ENCODE measurements around the gene PLEKHH2.

DNA sequence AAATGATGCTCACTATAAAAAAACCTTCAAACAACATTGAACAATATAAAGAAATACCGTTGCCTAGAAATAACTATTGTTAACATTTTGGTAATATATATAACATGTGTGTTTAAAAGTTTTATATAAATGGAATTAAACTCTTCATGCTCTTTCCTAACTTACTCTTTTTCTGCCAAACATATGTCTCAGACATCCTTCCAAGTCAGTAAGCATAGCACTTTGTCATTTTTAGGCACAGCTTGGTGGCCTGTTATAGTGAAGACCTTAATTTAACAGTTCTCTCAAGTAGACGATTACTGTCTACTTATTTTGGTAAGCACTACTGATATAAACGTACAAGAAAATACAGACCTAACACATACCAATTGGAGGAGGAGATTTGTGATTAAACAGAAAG is 177.7 kb downstream of the PLEKHH2 start:
- TF ChIP-seq TIGD3 (CRISPR knock-in tag; IDR thresholded peaks at IDR 0.05; ENCODE audit: borderline replicate concordance) (no peak), SIN3A (IDR thresholded peaks at IDR 0.05; ENCODE audit: borderline replicate concordance, low read depth, low read length) (no peak), BCL3 (CRISPR knock-in tag; IDR thresholded peaks at IDR 0.05) (no peak), ATF7-NPFF (CRISPR knock-in tag; IDR thresholded peaks at IDR 0.05; ENCODE audit: low read depth) (no peak)
